HuH-7 (cell line): ENCODE data around the gene BICD2.
A peak's percentile ranks its signal among the peaks of the same experiment; 100 is the strongest.

Experiments used
- DNase-seq: peaks from one replicate; pipeline ENCODE4 v3.0.0; 2011; ENCODE audit warnings: low spot score

BICD2 gene

DNA sequence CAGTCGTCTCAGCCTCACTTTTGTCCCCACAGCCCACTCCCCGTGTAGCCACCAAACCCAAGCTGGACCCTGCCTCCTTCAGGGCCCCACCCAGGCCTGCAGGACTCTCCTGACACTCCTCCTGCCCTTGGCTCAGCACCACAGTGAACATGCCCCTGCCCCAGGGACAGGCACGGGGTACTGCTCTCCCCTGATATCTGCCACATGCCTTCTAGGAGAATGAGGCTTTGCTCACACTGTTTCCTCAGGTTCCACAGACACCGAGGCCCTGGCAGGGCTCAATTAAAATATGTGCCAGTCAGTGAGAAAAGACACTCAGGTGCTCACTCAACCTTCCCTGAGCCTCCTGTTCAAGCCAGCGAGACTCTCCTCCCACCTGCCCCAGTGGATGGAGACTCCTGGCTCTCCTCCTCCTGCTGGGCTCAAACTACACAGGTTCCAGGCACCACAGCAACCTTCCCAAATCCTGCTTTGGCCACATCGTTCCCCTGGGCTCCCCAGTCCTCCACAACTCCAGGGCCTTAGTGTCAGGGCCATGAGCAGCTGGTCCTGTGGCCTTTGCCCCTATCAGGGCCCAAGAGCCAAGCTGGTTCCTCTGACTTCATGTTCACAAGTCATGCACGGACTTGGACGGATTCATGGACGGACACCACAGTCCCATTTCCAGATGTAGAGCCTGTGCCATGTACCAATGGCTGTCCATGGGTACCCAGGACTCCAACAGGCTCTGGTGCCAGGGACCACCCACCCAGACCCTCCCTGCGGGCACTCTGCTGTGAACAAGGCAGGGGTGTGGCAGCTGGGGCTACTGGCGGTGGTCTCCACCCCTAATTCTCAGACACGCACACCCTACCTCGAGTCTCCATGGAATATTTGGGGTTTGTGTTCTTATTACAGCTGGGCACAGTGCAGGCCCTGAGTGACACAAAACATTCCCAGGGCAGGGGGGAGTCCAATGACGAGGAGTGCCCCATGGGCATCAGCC is 36.6 kb downstream of the BICD2 start:
- DNase-seq: no peak

DNA sequence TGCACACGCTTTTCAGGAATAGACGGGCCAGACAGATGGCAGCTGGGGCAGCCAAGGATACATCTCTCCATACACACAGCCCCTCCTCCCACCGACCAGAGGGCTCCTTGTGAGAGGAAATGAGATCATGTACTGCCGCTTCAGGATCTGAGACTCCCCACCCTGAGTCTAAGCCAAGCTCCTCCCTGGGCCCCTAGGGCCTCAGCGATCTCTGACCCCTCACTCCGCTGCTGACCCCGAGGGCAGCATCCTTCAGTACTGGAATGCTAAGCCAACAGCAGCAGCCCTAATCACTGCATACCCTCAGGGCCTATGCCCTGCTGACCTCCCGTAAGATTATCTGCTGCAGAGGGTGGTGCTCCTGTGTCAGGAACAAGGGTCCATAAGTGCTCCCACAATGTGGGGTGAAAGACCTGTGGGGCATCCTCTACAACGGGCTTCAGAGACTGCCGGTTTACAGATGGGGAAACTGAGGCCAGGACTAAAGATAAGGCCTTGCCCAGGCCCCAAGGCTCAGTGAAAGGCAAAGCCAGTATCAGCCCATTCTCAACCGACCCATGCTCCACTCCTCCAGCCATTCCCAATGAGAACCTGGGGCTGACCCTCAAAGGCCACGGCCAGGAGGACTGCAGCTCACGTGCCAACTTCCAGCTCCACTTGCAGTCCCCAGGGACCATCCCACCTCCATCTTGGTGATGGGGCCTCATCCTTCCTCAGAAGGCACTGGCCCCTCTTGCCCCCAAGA is 37.5 kb downstream of the BICD2 start:
- no peak for DNase-seq

DNA sequence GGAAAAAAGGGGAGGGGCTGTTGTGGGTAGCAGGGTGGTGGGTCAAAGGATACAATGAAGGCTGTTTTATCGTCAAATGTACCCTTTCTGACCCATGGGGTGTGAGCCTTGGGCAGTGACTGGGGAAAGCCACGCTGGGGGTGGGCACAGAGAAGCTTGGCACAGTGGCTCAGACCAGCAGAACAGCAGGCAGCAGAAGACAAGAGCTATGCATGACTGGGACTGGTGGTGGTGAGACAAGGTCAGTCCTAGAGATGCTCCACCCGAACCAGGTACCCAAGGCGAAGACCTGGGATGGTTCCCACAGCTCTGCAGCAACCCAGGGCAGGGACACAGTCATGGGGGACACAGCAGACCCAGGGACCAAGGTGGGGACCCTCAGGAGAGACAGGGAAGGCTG is 38.3 kb downstream of the BICD2 start:
- no peak for DNase-seq

DNA sequence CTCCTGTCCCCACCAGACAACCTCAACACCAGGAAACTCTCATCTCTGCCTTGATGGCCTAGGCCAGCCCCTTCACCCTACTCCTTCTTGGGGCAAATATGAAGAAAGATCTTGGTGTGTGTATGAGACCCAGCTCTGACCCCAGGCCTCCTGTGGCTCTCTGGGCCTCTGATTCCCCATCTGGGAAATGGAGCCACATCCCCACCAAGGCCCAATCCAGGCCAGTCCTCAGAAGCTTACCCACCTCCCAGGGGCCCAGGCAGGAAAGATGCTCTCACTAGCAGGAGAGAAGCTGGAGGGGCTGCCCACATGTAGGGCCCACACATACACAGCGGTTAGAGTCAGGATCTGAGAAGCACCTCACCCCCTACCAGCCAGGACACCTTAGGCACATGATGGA is 38.9 kb downstream of the BICD2 start:
- no peak for DNase-seq

DNA sequence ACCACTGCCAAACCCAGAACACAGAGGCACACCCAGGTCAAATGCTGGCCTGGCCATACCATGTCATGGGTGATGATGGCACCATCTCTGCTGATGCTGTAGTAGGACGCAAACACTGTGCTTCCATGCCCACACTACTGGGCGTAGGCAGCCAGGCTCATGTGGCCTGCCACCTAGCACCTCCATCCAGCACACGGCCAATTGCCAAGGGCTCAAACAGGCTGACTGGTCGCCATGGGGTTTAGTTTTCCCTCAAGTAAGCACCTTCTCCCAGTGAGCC is 39.4 kb downstream of the BICD2 start:
- no peak for DNase-seq

DNA sequence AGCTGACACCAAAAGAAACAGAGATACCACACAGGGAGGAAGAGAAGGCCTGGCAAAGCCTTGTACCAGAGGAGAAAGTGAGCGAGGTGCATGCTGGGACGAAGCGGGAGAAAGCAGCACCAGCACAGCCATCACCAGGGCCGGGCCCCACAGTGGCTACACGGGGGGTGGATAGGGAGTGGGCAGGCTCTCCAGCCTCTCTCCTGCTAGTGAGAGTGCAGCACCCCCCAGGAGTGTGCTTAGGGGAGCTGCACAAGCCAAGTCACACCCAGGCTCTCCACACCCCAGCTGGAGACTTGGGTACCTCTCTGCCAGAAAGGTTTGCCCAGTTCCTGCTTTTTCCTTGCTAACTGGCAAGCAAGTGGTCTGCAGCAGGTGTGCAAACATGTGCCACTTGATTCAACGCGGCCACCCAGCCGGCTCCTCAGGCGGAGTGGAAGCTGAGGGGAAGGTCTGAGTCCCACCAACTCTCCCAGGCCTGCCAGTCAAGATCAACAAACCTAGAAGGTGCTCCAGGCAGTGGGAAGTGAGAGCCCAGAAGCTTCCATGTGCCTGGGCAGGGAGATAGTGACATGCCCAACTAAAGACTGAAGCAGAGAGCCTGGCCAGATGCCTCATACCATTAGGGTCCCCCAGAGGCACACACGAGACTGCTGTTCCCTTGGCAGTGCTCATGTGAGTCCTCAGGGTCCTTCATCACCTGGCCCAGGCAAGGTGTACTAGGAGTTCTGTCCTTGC is 39.9 kb downstream of the BICD2 start:
- DNase-seq: no peak

DNA sequence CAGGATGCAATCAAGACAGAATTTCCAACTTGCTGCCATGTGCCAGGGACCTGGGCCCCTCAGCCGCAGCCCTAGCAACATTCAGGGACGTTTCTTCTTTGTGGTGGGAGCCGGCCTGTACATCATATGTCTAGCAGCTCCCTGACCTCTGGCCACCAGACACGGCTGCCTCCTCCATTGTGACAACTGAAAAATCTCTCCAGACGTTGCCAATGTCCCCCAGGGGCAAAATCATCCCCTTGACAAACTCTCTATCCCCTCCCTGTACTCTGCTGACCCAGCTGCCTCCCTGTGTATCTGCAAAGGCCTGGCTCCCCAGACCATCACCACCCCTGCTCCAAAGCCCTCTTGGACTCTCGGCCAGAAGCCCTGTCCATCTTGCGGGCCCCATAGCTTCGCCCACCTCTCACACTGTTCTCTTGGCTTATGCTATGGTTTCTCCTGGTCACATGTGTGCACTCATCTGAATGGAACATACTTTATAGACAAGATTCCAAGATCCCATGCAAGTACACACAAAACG is 40.8 kb downstream of the BICD2 start:
- DNase-seq: no peak

DNA sequence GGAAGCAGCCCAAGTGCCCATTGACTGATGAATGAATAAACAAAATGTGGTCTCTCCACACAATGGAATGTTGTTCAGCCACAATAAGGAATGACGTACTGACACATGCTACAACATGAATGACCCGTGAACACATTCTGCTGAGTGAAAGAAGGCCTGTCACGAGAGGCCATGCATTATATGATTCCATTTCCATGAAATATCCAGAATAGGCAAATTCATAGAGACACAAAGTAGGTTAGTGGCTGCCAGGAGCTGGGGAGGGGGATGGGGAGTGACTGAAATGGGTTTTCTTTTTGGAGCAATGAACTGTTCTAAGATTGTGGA is 41.4 kb downstream of the BICD2 start:
- no peak for DNase-seq

DNA sequence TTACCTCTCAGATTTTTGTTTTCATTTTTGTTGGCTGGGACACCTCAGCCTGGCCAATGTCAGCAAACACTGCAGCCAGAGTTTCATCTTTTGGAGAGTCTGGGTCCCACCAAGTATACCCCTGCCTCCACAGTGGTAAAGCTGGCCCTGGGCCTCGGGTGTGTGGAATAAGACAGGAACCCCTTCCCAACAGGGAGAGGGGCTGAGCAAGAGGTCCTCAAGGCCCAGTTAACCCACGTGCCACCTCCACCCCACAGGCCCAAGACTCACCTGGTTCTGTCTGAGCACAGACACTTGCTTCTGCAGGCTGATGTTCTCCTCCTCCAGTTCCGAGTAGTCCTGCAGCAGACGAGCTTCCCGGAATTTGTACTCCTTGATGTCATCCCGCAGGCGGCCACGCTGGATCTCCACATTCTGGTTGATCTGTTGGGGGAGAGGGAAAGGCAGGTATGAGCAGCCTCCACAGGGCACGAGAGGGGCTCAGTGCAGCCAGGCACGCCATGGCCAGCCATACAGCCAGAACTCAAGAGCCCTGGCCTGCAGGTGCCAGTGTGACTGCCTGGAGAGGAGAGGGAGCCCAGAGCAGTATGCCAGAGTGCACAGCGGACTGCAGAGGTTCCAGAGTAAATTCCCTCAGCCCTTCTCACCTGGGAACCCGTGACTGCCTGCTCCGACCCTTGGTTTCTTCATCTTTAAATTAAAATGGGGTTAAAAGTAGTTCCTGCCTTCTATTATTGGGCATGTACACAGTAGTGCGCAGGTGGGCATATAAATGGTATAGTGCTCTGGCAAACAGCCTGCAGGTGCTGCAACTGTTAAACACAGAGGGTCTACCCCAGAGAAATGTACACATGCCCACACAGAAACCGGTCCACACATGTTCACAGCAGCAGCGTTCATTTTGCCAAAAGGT is 42.0 kb downstream of the BICD2 start:
- DNase-seq: no peak

DNA sequence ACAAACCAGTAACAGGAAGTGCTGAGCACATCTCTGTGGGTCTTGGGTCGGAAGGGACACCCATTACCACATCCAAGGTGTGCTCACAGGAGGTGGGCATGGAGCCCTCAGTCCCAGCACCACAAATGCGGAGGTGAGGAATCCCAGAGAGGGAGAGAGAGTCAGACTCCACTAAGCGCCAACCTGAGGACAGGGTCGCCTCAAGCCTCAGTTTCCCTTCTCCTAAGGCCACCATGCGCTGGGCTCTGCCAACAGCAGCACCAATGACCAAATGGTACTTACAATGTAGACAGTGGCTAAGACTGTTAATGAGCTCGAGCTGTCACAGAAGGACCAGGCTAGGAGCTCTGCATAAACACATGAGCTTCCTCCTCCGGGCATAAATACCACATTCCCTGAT is 43.1 kb downstream of the BICD2 start:
- DNase-seq: no peak

DNA sequence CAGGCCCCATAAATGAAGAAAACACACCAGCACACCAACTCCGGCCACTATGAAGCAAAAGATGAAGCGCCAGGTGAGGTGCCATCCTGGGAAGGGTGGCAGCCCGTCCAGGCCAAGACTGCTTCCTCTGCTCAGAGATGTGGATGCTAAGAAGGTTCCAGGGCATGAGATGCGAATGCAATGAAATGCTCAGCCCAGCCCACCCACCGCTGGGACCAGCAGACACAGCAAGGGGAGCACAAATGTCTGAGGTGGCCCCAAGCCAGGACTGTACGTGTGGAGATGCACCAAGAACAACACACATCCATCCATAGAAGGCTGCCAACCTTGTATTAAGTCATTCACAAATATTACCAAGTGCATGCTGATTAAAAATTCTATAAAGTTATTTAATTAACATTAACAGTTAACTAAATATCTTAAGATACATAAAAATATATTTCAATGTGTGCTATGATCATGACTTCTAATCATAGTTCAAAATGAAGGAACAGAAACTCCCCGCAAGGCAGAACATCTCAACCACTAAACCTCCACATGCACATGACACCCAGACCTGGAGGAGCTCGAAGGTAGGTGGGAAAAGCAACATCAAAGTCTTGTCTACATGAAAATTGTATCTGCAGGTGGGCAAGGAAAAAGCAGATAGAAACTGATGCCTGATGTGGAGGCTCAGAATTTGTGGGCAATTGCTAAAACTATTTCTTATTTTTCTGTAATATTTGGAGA is 43.7 kb downstream of the BICD2 start:
- DNase-seq: no peak

DNA sequence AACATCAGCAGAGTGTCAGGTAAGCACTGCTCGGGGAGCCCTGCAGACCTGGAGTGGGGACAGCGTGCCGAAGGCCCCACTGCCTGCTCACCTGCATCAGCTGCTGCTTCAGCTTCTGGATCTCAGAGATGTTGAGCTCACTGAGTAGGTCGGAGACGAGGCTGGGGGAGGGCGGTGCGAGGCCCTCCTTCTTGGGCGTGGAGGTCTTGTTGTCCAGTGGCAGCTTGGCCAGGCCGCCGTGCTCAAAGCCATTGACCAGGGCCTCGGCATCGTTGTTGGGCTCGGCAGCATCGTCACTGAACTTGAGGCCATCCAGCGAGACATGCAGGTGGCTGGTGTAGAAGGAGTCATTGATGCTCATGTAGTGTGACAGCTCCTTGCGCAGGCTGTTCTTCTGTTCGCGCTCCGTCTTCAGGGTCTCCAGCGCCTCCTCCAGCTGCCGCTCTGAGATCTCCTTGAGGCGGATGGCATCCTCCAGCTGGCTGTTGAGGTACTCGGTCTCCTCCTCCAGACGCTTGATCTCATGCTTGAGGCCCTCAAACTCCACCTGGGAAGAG is 44.3 kb downstream of the BICD2 start:
- no peak for DNase-seq

DNA sequence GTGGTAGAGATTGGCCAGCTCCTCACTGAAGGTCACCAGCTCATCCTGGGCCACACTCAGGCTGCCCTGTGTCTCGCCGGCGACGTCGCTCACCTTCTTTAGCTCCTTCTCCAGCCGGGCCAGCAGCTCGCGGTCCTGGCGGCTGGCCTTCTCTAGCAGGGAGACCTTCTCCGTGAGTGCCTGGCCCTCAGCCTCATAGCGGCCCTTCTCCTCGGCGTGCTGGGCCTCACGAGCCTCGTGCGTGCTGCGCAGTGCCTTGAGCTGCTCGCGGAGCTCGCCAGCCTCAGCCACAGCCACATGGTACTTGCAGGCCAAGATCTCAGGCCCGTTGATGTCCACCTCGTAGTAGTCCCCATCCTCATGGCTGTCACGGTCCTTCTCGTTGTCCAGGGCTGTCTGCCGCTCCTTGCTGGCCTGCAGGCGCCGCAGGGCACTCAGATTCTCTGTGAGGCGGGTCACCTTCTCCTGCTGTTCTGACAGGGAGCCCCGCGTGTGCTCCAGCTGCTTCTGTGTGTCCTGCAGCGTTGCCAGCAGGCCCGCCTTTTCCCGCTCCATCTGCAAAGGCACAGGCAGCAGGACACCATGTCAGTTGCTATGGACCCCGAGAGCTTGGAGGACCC is 45.5 kb downstream of the BICD2 start:
- no peak for DNase-seq

DNA sequence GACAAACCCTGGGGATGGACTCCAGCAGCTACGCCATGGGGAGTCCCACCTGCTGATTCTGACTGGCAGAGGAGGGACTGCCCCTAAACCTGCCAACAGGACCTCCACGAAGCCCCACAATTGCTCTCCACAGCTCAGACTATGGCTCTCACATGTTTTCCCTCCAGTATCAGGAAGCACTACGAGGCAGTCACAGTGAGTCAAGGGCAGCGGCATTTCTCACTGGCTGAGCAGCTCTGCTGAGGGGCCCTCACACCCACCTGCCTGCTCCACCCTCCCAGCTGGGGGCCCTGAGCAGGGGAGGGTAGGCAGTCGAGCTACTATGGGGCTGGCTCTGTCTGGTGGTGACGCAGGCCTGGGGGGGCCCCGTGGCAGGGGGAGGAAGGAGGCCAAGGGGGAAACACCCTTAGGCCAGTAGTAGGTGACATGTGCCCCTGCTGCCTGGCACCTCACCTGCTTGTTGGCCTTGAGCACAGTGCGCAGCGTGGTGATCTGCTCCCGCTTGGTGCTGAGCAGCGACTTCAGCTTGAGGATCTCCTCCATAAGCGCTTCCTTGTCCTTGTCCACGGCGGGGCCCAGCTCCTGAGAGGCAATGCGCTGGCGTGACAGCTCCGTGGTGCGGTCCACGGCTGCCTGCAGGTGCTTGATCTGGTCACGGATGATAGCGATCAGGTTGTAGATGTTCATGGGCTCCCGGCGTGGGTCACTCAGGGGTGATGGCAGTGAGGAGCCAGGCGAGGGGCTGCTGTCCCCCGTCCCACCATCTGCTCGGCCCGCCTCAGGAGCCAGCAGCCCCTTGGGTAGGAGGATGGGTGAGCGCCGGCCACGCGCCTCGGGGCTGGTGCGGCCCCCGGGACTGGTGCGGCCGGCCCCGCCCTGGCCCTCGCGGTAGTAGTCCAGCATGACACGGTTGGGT is 46.3 kb downstream of the BICD2 start:
- no peak for DNase-seq

DNA sequence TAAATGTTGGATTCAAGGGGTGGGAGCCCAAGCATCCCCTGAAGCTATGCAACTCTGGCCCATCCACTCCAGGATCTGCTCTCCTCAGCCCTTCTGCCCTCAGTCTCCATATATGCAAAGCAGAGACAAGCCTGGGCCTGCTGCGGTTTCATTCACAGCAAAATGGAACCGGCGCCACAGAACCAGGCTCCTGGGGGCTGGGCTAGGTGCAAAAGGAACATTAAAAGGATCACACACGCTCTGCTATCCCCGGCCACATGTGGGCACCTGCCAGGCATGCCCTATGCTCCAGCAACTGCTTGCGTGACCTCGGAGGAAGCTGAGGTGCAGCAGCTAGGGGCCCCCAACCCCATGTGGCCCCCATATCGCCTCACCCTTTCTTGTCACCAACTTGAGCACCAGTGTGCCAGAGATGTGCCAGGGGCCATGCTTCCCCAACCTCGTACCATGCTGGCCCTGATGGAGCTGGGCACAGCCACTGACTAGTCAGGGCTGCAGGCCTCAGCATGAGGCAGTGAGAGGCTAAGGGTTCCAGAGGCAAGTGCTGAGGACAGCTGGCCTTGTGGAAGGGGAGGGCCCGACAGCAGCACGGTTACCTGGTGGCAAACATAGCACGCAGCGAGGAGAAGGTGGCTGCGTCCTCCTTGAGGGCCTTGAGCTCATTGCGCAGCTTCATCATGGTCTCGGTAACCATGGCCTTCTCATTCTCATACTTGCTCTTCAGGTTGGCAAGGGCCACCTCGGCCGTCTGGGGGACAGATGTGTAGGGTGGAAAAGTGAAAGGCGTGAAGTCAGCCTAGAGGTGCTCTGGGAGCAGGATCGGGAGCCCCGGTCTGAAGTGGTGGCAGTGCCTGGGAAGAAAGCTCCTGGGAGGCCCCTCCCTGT is 47.2 kb downstream of the BICD2 start:
- DNase-seq: no peak

DNA sequence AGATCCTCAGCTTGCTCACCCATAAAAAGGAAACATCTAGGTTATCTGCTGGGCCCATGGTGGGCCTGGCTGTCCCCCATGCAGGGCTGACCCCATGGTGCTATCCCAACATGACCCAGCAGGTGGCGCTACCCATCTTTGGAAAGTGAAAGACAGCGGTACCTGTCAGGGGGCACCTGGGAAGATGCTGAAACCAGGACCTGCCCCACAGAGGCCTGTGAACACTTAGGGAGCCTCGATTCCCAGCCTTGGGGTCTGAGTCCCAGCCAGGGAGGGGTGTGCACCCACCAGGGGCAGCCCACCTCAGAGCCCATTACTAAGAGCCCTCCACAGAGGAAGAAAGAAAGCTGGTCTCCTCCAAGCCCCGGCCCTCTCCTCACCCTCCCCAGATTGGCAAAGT is 48.1 kb downstream of the BICD2 start:
- peak; percentile 85 for DNase-seq

DNA sequence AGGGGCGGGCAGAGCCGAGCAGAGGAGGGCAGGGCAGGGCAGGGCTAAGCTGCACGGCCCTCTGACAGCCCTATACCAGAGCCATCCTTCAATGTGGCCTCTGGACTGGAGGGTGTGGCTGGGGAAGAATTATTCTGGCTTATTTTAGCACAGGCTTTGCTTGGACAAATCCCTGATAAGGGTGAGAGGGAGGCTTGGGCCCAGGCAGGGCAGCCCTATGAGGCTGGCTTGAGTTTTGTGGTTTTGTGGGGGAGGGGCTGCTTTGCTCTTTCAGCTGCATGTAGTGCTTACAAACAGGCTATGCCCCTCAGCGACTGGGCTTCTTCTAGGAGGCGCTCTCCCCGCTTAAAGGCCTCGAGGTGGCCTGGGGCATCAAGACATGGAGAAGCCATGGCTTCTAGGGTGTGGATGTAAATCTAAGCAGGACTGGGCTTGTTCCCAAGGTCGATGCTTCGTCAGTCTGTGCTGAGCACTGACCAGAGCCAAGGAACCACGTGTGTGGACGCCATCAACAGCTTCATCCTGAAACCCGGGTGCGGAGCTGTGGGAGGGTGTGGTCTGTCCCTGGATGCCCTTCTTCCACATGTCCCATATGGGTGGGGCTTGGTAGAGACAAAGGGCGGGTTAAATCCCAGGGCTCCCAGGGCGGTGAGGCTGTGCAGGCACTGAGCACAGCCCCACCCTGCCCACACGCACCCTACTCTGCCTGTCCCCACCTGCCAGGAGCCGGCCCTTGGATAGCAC is 49.0 kb downstream of the BICD2 start:
- no peak for DNase-seq
